Stimulated activated effector memory CD8-positive, alpha-beta T cell treated with anti-CD3 and anti-CD28 coated beads, Interleukin-12 subunit alpha, Interleukin-12 subunit beta, amount 100 ng/mL, for 72 hours (primary cell): Measurements from ENCODE around the gene EFNA3.

Source experiments
- ATAC-seq: fragments of 150-1000 bp; cut with Tn5 transposase; 2 replicates; pipeline ENCODE4 v1.10.0; 2021
- DNase-seq, 2 donors: peaks; one replicate each; pipeline ENCODE4 v3.0.0; 2021 to 2022; ENCODE audit warnings: low spot score in 2 of 2
- H3K27ac Mint-ChIP-seq: one replicate; pipeline ENCODE4 v1.8.0; 2022; ENCODE audit warnings: mild to moderate bottlenecking, mixed read lengths
- H3K36me3 Mint-ChIP-seq: one replicate; pipeline ENCODE4 v1.8.0; 2022; ENCODE audit warnings: mild to moderate bottlenecking, mixed read lengths
- H3K4me1 Mint-ChIP-seq: one replicate; pipeline ENCODE4 v1.8.0; 2022; ENCODE audit warnings: mixed read lengths
- H3K4me3 Mint-ChIP-seq: one replicate; pipeline ENCODE4 v1.8.0; 2022; ENCODE audit warnings: mild to moderate bottlenecking, mixed read lengths
- H3K9me3 Mint-ChIP-seq: one replicate; pipeline ENCODE4 v1.8.0; 2022; ENCODE audit warnings: mixed read lengths

The EFNA3 gene

GRCh38 chr1:155083865-155084721, 5.5 kb downstream of the EFNA3 start:
- Mint-ChIP-seq H3K4me3 (peak overlapping the region; percentile 95), H3K27ac (peak overlapping the region; percentile 91), H3K4me1 (peaks cover 59% of the 10 kb centered on the region), H3K36me3 (peaks cover 21% of the 10 kb centered on the region), H3K9me3 (no peaks in the 10 kb centered on the region)
- ATAC-seq (no peak), DNase-seq (peak in 1 of 2 donors; percentile 70)

DNA sequence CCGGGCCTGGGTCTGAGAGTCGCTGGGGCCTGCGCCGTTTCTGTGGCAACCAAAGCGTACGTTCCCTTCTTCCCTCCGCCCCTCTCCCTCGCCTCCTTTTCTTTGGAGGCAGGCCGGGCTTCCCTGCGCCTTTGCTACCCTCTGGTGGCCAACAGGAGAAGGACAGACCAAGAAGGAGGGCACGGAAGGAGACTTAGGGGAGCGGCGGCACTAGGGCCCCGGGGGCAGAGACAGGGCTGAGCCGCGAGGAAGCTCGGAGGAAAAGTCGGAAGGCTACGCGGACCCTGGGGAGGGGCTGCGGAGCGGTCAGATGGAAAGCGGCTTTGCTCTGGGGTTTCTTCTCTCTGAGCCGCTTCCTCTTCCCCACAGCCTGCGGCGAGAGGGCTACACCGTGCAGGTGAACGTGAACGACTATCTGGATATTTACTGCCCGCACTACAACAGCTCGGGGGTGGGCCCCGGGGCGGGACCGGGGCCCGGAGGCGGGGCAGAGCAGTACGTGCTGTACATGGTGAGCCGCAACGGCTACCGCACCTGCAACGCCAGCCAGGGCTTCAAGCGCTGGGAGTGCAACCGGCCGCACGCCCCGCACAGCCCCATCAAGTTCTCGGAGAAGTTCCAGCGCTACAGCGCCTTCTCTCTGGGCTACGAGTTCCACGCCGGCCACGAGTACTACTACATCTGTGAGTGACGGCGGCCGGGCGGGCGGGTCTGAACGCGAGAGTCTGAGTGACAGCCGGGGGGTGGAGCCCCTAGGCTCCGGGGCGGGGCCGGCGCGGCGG, 6.3 kb downstream of the EFNA3 start:
- peak; percentile 89 for ATAC-seq

DNA sequence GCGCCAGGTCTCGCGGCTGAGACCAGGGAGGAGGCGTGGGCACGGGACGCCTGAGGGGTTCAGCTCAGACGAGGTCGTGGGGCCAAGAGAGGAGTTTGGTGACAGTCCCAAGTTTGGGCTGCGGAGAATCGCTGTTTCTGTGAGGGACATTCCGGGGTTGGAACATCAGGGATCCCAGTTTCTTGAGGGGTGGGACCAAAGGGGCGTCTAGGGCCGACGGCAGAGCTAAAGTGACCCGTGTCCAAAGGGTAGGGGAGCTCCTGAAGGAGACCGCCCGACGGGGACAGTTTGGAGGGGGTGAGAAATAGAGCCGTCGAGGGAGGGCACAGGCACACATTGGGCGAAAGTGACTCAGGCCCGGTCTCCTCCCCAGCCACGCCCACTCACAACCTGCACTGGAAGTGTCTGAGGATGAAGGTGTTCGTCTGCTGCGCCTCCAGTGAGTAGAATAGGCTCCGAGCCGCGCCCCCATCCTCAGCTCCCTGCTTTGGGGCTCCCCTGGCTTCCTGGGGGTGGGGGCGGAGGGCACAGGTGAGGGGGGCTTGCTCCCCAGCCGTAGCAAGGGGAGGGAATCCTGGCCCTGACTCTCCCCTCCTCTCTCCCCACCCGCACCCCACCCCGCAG, 7.0 kb downstream of the EFNA3 start:
- H3K27ac Mint-ChIP-seq = peak overlapping the region; percentile 91
- H3K36me3 Mint-ChIP-seq = peaks cover 14% of the 10 kb centered on the region
- no peaks in the 10 kb centered on the region for H3K9me3 Mint-ChIP-seq
- DNase-seq (peak; percentile 51 to 79), ATAC-seq (peak; percentile 64)
- peaks cover 48% of the 10 kb centered on the region for H3K4me1 Mint-ChIP-seq
- H3K4me3 Mint-ChIP-seq = peak overlapping the region; percentile 95

More for the DNA sequence above, 6.3 kb downstream of the EFNA3 start:
- H3K9me3 Mint-ChIP-seq = no peaks in the 10 kb centered on the region
- H3K4me1 Mint-ChIP-seq = peaks cover 51% of the 10 kb centered on the region
- peak overlapping the region; percentile 95 for H3K4me3 Mint-ChIP-seq
- H3K27ac Mint-ChIP-seq = peak overlapping the region; percentile 91
- DNase-seq = peak; percentile 92 to 96
- peaks cover 14% of the 10 kb centered on the region for H3K36me3 Mint-ChIP-seq

DNA sequence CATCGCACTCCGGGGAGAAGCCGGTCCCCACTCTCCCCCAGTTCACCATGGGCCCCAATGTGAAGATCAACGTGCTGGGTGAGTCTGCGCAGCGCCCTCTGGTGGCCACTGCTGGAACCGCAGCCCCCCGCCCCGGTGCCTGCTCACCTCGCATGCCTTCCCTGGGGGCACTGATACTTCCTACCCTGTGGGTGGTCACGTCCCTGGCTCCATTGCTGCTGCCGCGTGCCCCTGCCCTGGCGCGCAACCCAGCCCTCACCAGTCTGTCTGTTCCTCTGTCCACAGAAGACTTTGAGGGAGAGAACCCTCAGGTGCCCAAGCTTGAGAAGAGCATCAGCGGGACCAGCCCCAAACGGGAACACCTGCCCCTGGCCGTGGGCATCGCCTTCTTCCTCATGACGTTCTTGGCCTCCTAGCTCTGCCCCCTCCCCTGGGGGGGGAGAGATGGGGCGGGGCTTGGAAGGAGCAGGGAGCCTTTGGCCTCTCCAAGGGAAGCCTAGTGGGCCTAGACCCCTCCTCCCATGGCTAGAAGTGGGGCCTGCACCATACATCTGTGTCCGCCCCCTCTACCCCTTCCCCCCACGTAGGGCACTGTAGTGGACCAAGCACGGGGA, 7.6 kb downstream of the EFNA3 start:
- Mint-ChIP-seq H3K4me3 (peak overlapping the region; percentile 95), H3K4me1 (peaks cover 49% of the 10 kb centered on the region), H3K27ac (peak overlapping the region; percentile 91), H3K9me3 (no peaks in the 10 kb centered on the region), H3K36me3 (peaks cover 14% of the 10 kb centered on the region)
- DNase-seq (peak; percentile 88 to 95), ATAC-seq (peak; percentile 29)

- DNase-seq (no peak), ATAC-seq (no peak)
- Mint-ChIP-seq H3K4me1 (peaks cover 47% of the 10 kb centered on the region), H3K36me3 (peaks cover 14% of the 10 kb centered on the region), H3K4me3 (peak overlapping the region; percentile 95), H3K27ac (no peak overlapping the region), H3K9me3 (no peaks in the 10 kb centered on the region)
These were observed 8.4 kb downstream of the EFNA3 start for GRCh38 chr1:155086856-155087535.

DNA sequence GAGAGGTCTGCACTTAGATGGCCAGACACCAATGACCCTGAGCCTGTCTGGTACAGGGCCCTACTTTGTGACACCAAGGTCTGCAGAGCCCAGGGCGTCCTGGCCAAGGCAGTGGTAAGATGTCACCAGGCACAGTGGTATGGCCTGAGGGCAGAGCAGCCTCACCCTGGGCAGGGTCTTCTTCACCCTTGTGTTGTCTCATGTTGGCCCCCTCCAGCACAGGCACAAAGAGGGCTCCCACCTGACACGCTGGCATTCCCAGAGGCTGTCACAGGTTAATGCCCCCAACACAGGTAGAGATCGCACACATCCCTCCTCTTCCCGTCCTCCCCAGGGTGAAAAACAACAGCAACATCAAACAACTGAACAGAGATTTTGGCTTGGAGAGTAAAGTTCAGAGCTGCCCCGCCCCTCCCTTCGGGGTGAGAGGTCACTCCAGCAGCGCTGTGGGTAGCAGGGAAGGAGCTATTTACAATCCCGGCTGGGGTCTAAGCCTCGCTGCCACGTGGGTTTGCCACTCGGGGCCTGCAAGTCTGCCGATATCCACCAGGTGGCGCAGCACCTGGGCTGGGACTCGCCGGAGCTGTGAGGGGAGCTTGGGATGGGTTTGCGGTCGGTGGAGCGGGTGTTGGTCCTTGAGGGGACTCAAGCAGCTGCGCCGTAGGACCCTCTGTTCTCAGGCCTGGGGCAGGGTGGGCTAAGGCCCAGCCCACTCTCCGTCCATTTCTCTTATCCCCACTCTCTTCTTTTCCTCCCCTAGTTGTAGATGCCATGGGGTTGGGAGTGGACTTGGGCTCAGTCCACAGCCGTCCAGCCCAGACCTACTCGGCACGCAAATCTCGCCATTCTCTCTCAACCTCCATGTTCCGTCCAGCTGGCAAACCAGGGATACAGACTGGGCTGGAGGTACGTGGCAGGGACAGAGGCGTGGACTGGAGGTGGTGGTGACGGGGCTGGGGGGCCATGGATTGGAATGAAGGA, 12.7 kb downstream of the EFNA3 start:
- H3K27ac Mint-ChIP-seq = no peak overlapping the region
- DNase-seq (peak; percentile 86 to 91), ATAC-seq (peak; percentile 74)
- no peaks in the 10 kb centered on the region for H3K9me3 Mint-ChIP-seq
- no peak overlapping the region for H3K4me3 Mint-ChIP-seq
- H3K36me3 Mint-ChIP-seq = no peaks in the 10 kb centered on the region
- peaks cover 9% of the 10 kb centered on the region for H3K4me1 Mint-ChIP-seq

DNA sequence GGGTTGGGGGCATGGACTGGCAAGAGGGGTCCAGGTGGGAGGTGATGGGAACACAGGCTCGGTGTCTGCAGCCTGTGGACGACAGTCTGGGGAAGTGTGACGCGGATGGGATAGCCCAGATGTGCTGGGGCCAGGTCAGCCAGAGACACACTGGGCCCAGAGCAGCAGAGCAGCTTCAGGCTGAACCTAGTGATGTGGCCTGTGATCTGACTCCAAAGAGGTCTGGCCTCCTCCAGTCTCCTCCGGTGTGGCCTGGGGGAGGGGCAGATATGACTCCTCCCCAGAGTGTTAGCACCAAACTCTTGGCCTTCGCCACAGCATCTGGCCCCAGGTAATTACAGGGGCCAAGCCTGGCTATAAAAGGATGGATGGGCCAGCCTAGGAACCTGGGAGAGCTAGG, 13.5 kb downstream of the EFNA3 start:
- H3K9me3 Mint-ChIP-seq = no peaks in the 10 kb centered on the region
- DNase-seq (no peak), ATAC-seq (peak; percentile 29)
- H3K4me1 Mint-ChIP-seq = peaks cover 8% of the 10 kb centered on the region
- no peak overlapping the region for H3K4me3 Mint-ChIP-seq
- H3K36me3 Mint-ChIP-seq = no peaks in the 10 kb centered on the region
- no peak overlapping the region for H3K27ac Mint-ChIP-seq

GRCh38 chr1:155092641-155093040, 14.0 kb downstream of the EFNA3 start:
- H3K4me3 Mint-ChIP-seq = no peak overlapping the region
- peak overlapping the region; percentile 50 for H3K27ac Mint-ChIP-seq
- no peaks in the 10 kb centered on the region for H3K36me3 Mint-ChIP-seq
- DNase-seq = no peak
- ATAC-seq = no peak
- H3K9me3 Mint-ChIP-seq = no peaks in the 10 kb centered on the region
- peaks cover 8% of the 10 kb centered on the region for H3K4me1 Mint-ChIP-seq

GRCh38 chr1:155093911-155094621, 15.4 kb downstream of the EFNA3 start:
- Mint-ChIP-seq H3K4me1 (peaks cover 8% of the 10 kb centered on the region), H3K4me3 (no peak overlapping the region), H3K36me3 (no peaks in the 10 kb centered on the region), H3K27ac (peak overlapping the region; percentile 50), H3K9me3 (no peaks in the 10 kb centered on the region)
- no peak for DNase-seq
- ATAC-seq = peak; percentile 27

GRCh38 chr1:155094622-155094948, 15.9 kb downstream of the EFNA3 start:
- DNase-seq (no peak), ATAC-seq (peak; percentile 20)
- Mint-ChIP-seq H3K4me1 (peaks cover 8% of the 10 kb centered on the region), H3K27ac (no peak overlapping the region), H3K4me3 (no peak overlapping the region), H3K36me3 (no peaks in the 10 kb centered on the region), H3K9me3 (no peaks in the 10 kb centered on the region)

- no peaks in the 10 kb centered on the region for H3K36me3 Mint-ChIP-seq
- H3K27ac Mint-ChIP-seq = no peak overlapping the region
- no peak for ATAC-seq
- H3K9me3 Mint-ChIP-seq = no peaks in the 10 kb centered on the region
- H3K4me3 Mint-ChIP-seq = no peak overlapping the region
- no peaks in the 10 kb centered on the region for H3K4me1 Mint-ChIP-seq
- no peak for DNase-seq
These were observed 20.7 kb downstream of the EFNA3 start for GRCh38 chr1:155099331-155099730.

- no peaks in the 10 kb centered on the region for H3K36me3 Mint-ChIP-seq
- DNase-seq = no peak
These were observed 24.7 kb downstream of the EFNA3 start for GRCh38 chr1:155103325-155103724.

More at GRCh38 chr1:155103325-155103724, 24.7 kb downstream of the EFNA3 start:
- no peaks in the 10 kb centered on the region for H3K4me1 Mint-ChIP-seq
- H3K4me3 Mint-ChIP-seq = no peak overlapping the region
- no peak for ATAC-seq
- H3K27ac Mint-ChIP-seq = no peak overlapping the region
- no peaks in the 10 kb centered on the region for H3K9me3 Mint-ChIP-seq
